CD14-positive monocyte (primary cell): ENCODE measurements around the gene PHYHIPL. TPM values are rescaled to one million over a fixed set of nuclear protein-coding genes. Genes with fewer than 3 reads are reported as not detected.

Experiments
- DNase-seq, 3 donors: peaks; one replicate each; pipeline ENCODE4 v3.0.0-alpha.2; 2011 to 2022
- H2AFZ ChIP-seq: 2 replicates; pipeline ENCODE4 v1.6.0; 2012; ENCODE audit warnings: mild to moderate bottlenecking, low read depth, low read length, inconsistent platforms; ENCODE audit not compliant: insufficient read depth, poor library complexity, severe bottlenecking
- H3K27ac ChIP-seq, 2 donors: 1 replicate in 1 of 2; 2 replicates in 1 of 2; pipeline ENCODE4 v1.5.1; 2012 to 2013; ENCODE audit warnings: low read length in 2 of 2, control low read depth in 1 of 2, inconsistent platforms in 1 of 2, low read depth in 1 of 2, mild to moderate bottlenecking in 1 of 2
- H3K27me3 ChIP-seq, 2 donors: one replicate each; pipeline versions ENCODE4 v1.6.0 to v1.6.1; 2011 to 2013; ENCODE audit warnings: low read length in 2 of 2; ENCODE audit not compliant: control insufficient read depth in 2 of 2, insufficient read depth in 2 of 2
- H3K36me3 ChIP-seq, 2 donors: replicated peaks in 1 of 2; 1 replicate in 1 of 2; 2 replicates in 1 of 2; pipeline versions ENCODE4 v1.5.1 to v1.6.1; 2012 to 2013; ENCODE audit warnings: low read length in 2 of 2, control low read depth in 1 of 2, inconsistent platforms in 1 of 2, mild to moderate bottlenecking in 1 of 2; ENCODE audit not compliant: insufficient read depth in 2 of 2, control insufficient read depth in 1 of 2
- H3K4me1 ChIP-seq, 2 donors: 1 replicate in 1 of 2; 2 replicates in 1 of 2; pipeline versions ENCODE4 v1.5.1 to v1.6.1; 2012 to 2013; ENCODE audit warnings: low read length in 2 of 2, control low read depth in 1 of 2, inconsistent platforms in 1 of 2, mild to moderate bottlenecking in 1 of 2, moderate library complexity in 1 of 2; ENCODE audit not compliant: insufficient read depth in 2 of 2, control insufficient read depth in 1 of 2
- H3K4me2 ChIP-seq: replicated peaks from 2 replicates; pipeline ENCODE3; 2012; ENCODE audit warnings: low read length, moderate library complexity, mild to moderate bottlenecking; ENCODE audit not compliant: poor library complexity, severe bottlenecking; ENCODE audit errors: extremely low read depth
- H3K4me3 ChIP-seq, 3 experiments: fragments of 200-600 bp in 1 of 3; sonication (generic) in 1 of 3; replicated peaks in 1 of 3; 1 replicate in 2 of 3; 2 replicates in 1 of 3; pipeline ENCODE4 v1.5.1; 2011 to 2013; ENCODE audit warnings: low read length in 3 of 3, mild to moderate bottlenecking in 3 of 3, control low read depth in 2 of 3, low read depth in 2 of 3, inconsistent platforms in 1 of 3, moderate library complexity in 1 of 3
- H3K79me2 ChIP-seq: 2 replicates; pipeline ENCODE4 v1.6.0; 2012; ENCODE audit warnings: mild to moderate bottlenecking, control low read depth, inconsistent platforms, low read length, moderate library complexity; ENCODE audit not compliant: insufficient read depth
- H3K9ac ChIP-seq: 2 replicates; pipeline ENCODE4 v1.6.0; 2017; ENCODE audit warnings: low read length, mild to moderate bottlenecking; ENCODE audit not compliant: insufficient read depth, poor library complexity, severe bottlenecking
- H3K9me3 ChIP-seq, 2 donors: replicated peaks in 1 of 2; 1 replicate in 1 of 2; 2 replicates in 1 of 2; pipeline versions ENCODE4 v1.5.1 to v1.6.1; 2012 to 2013; ENCODE audit warnings: low read length in 2 of 2, control low read depth in 1 of 2; ENCODE audit not compliant: control insufficient read depth in 1 of 2, insufficient read depth in 1 of 2
- H4K20me1 ChIP-seq: 2 replicates; pipeline ENCODE4 v1.6.0; 2012; ENCODE audit warnings: mild to moderate bottlenecking, low read length, control low read depth, moderate library complexity; ENCODE audit not compliant: insufficient read depth
- H3K27ac Mint-ChIP-seq, 7 donors: one replicate each; pipeline ENCODE4 v1.8.0; 2020; ENCODE audit warnings: mild to moderate bottlenecking in 7 of 7, mixed read lengths in 7 of 7, moderate library complexity in 6 of 7, inconsistent platforms in 2 of 7
- H3K27me3 Mint-ChIP-seq, 3 donors: one replicate each; pipeline ENCODE4 v1.8.0; 2021 to 2022; ENCODE audit warnings: low read depth in 3 of 3, mild to moderate bottlenecking in 3 of 3, mixed read lengths in 3 of 3, moderate library complexity in 3 of 3, inconsistent platforms in 1 of 3
- H3K36me3 Mint-ChIP-seq, 2 donors: one replicate each; pipeline ENCODE4 v1.8.0; 2020; ENCODE audit warnings: mixed read lengths in 2 of 2, inconsistent platforms in 1 of 2, mild to moderate bottlenecking in 1 of 2
- H3K4me1 Mint-ChIP-seq: one replicate; pipeline ENCODE4 v1.8.0; 2020; ENCODE audit warnings: mild to moderate bottlenecking, mixed read lengths
- H3K4me3 Mint-ChIP-seq, 2 donors: one replicate each; pipeline ENCODE4 v1.8.0; 2020; ENCODE audit warnings: mild to moderate bottlenecking in 2 of 2, mixed read lengths in 2 of 2, moderate library complexity in 1 of 2
- H3K9me3 Mint-ChIP-seq, 7 donors: one replicate each; pipeline ENCODE4 v1.8.0; 2020 to 2022; ENCODE audit warnings: mixed read lengths in 7 of 7, mild to moderate bottlenecking in 6 of 7, moderate library complexity in 6 of 7, inconsistent platforms in 2 of 7
- CTCF ChIP-seq: fragments of 200-600 bp; IDR thresholded peaks from one replicate; pipeline ENCODE4 v1.8.0; 2022; ENCODE audit warnings: antibody characterized with exemption, mild to moderate bottlenecking
- WGBS: methylation state at CpG from one replicate; pipeline ENCODE4 v1.1.5; 2013; ENCODE audit warnings: missing lambda C conversion rate; ENCODE audit not compliant: insufficient coverage; 5-methylcytosine and 5-hydroxymethylcytosine counted together
- intact Hi-C, 2 donors: fragments of 100-400 bp; cut with micrococcal nuclease; formaldehyde crosslinking; loops; one replicate each; pipeline versions ENCODE4 v1.15.0 to v1.15.1; 2023
- polyA plus RNA-seq, 3 donors: library from polyadenylated mRNA; depleted of rRNA in 1 of 3; unstranded in 2 of 3; stranded (reverse) in 1 of 3; fragments of 300-500 nt in 2 of 3; fragments of >200 nt in 1 of 3; fragmentation: Illumina TruSeq in 2 of 3; gene quantifications; 1 replicate in 2 of 3; 2 replicates in 1 of 3; pipeline ENCODE4 v1.2.3, GENCODE V29; 2012 to 2021

The PHYHIPL gene
- polyA plus RNA-seq, 3 donors, result not detected

DNA sequence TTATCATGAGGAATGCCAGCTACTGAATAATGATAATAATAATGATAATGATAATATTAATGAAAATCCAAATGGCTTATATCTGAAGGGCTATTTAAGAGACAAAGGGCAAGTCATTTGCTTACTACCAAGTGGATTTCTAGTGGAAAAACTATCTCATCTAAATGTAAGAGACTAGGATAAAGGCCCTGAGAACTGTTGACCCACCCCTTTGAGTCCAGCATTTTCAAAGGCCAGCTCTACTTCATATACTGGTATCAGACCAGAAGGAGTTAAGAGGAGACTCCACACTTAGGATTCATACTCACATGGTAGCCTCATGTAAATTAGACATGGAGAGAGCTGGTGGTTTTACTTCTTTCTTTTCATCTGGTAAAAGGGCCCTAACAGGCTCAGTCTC, 76.0 kb downstream of the PHYHIPL start:
- no peaks in the 10 kb centered on the region for H3K79me2 ChIP-seq

GRCh38 chr10:59255463-59255862, 79.0 kb downstream of the PHYHIPL start:
- no CpG with 5 or more reads among the region's 1 CpG for WGBS

More for the DNA sequence above, 76.0 kb downstream of the PHYHIPL start:
- H2AFZ ChIP-seq, result no peak overlapping the region
- Mint-ChIP-seq H3K4me1 (no peaks in the 10 kb centered on the region), H3K36me3 (no peaks in the 10 kb centered on the region), H3K9me3 (peaks cover 0 to 2% (median 0%) of the 10 kb centered on the region in 7 donors), H3K27me3 (no peaks in the 10 kb centered on the region), H3K4me3 (no peak overlapping the region), H3K27ac (no peak overlapping the region)
- intact Hi-C loops, result no loop called here
- H3K4me3 ChIP-seq, result no peak overlapping the region
- no peaks in the 10 kb centered on the region for H4K20me1 ChIP-seq
- H3K36me3 ChIP-seq, result no peaks in the 10 kb centered on the region
- H3K9me3 ChIP-seq, result no peaks in the 10 kb centered on the region
- no peaks in the 10 kb centered on the region for H3K27me3 ChIP-seq
- no peak for DNase-seq
- H3K4me2 ChIP-seq, result no peak overlapping the region
- H3K27ac ChIP-seq, result no peak overlapping the region
- no peak for TF ChIP-seq CTCF
- H3K9ac ChIP-seq, result no peak overlapping the region
- no peaks in the 10 kb centered on the region for H3K4me1 ChIP-seq

More at GRCh38 chr10:59255463-59255862, 79.0 kb downstream of the PHYHIPL start:
- Mint-ChIP-seq H3K27me3 (no peaks in the 10 kb centered on the region), H3K4me1 (no peaks in the 10 kb centered on the region), H3K4me3 (no peak overlapping the region), H3K36me3 (no peaks in the 10 kb centered on the region), H3K9me3 (peaks cover 0 to 2% (median 0%) of the 10 kb centered on the region in 7 donors), H3K27ac (no peak overlapping the region)
- Histone ChIP-seq H3K9me3 (no peaks in the 10 kb centered on the region), H4K20me1 (no peaks in the 10 kb centered on the region), H3K27me3 (no peaks in the 10 kb centered on the region), H3K4me2 (no peak overlapping the region), H3K27ac (no peak overlapping the region), H3K36me3 (no peaks in the 10 kb centered on the region), H3K79me2 (no peaks in the 10 kb centered on the region), H2AFZ (no peak overlapping the region), H3K9ac (no peak overlapping the region), H3K4me3 (no peak overlapping the region), H3K4me1 (no peaks in the 10 kb centered on the region)
- no peak for TF ChIP-seq CTCF
- intact Hi-C loops, result no loop called here
- no peak for DNase-seq
